GM19240 (cell line): Measurements from ENCODE around the gene SEC16A.

Experiments used
- DNase-seq: peaks from one replicate; pipeline ENCODE4 v3.0.0; 2011; ENCODE audit warnings: low spot score; ENCODE audit not compliant: insufficient read length

The SEC16A gene

GRCh38 chr9:136486823-136487620, 4.2 kb upstream of the SEC16A start:
- no peak for DNase-seq

- no peak for DNase-seq
Observed at GRCh38 chr9:136486131-136486530, 3.3 kb upstream of the SEC16A start.

GRCh38 chr9:136485049-136486045, 2.5 kb upstream of the SEC16A start:
- peak; percentile 77 for DNase-seq

GRCh38 chr9:136484153-136485048, 1.6 kb upstream of the SEC16A start:
- no peak for DNase-seq

- peak; percentile 94 for DNase-seq
Observed at GRCh38 chr9:136483589-136484152, 831 bp upstream of the SEC16A start.

- no peak for DNase-seq
Observed at GRCh38 chr9:136482046-136482792, 621 bp downstream of the SEC16A start.

DNA sequence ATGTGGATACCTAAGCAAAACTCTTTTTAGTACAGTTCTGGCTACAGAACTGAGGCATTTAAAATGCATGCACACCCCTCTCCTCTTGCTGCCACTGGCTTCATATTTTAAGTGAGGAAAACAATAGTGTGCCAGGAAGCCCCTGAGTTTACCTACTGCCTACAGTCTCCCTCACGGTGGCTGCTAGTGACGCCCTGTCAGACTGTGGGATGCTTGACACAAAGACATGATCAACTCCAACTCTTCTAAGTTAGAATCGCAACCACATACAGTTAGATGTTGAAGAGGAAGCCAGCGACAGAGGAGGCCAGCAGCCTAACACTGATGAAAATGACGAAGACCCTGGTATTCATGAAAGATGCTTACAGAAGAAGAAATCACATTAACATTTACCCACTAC, 1.3 kb downstream of the SEC16A start:
- DNase-seq: no peak

DNA sequence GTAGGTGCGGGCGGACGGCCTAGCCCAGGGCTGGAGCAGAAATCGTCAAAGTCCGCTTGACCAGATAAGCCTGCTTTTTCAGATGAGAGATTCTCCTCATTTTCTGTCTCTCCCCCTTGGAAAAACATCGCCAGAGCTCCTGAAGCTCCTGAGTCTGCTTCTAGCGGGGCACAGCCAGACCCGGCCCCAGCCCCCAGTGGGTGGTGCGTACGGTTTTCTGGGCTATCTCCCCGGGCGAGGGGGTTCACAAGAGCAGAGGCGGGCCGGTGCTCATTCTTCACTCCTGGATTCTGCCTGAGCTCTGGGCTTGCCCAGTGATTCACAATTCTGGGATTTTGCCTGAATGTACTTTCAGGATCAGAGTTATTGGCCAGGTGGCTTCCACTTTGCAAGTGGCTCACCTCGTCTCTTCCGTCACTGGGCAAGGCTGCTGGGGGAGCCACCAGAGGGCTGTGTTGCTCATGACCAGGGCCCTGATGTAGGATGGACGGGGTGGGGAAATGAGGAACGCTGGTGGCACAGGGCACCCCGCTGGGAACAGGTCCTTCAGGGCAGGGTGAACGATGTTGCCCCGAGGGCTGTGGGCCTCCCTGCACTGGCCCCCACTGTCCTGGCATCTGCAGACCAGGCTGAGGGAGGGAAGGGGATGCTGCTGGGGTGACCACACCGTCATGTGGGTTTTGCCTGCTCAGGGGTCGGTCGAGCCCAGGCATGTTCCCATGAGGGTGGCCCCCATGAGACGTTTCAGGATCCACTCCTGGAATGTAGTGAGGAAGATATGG, 6.3 kb downstream of the SEC16A start:
- DNase-seq: no peak

DNA sequence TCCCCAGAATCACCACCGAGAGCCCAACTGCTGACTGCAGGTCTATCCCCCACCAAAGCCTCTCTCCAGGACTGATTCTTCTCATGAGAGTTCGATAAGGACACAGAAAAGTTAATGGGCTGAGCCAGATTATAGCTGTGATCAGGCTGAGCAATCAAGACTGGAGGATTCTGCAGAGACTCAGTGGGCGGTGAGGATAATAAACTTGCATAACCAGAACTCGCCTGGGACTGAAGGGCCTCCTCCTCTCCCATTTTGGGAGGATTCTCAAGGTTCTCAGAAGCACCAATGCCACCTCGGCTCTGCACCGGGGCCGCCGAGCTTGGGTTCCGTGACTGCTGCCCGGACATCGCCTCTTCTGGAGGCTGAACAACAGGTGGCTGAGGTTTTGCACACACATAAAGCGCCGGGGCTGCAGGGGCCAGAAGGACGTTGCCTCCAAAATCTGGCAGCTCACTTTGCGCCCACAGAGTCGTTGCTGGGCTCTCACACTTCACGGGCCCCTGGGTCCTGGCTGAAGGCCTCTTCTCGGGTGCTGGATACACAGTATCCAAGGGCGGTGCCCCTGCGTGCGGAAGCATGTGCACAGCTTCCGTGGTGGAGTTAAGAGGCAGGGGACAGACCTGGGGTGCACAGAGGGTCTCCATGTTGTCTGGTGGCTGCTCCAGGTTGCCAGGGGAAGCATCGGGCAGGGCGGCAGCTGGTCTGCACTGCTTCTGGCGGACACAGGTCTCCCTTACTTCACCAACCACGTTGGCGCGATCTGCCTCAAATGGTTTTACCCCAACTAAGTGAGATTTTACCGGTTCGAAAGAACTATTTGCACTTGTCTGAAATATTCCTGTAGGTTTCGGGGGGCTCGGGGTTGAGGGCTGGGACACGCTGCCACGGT, 7.6 kb downstream of the SEC16A start:
- DNase-seq: no peak

DNA sequence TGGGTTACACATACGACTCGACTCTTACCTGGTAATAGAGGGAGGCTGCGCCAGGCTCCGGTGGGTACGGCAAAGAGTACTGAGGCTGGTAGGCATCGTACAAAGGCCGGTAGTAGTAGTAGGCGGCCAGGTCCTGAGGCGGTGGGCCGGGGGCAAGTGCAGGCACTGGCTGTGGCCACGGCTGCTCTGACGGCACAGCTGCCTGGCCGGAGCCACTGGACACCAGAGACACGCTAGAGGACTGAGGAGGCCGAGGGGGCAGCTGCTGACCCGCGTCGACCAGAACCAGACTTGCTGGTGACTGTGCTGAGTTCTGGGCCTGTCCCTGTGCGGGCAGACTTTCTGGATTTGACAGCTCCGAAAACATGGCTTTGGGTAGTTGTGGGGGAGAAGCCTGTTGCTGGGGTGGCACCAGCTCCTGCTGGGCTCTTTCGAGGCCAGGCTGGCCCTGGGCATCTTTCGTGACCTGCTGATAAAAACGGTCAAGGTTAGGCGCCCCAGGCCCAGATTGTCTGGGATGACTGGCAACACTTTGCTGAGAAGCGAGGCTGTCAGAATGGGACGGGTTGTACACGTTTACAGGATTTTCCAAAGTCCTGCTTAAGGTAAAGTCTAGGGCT, 8.7 kb downstream of the SEC16A start:
- DNase-seq: no peak

- no peak for DNase-seq
Observed at GRCh38 chr9:136473354-136473721, 9.5 kb downstream of the SEC16A start.

- DNase-seq: no peak
Observed at GRCh38 chr9:136472640-136473353, 10.0 kb downstream of the SEC16A start.

GRCh38 chr9:136471802-136472487, 10.9 kb downstream of the SEC16A start:
- DNase-seq: no peak

DNA sequence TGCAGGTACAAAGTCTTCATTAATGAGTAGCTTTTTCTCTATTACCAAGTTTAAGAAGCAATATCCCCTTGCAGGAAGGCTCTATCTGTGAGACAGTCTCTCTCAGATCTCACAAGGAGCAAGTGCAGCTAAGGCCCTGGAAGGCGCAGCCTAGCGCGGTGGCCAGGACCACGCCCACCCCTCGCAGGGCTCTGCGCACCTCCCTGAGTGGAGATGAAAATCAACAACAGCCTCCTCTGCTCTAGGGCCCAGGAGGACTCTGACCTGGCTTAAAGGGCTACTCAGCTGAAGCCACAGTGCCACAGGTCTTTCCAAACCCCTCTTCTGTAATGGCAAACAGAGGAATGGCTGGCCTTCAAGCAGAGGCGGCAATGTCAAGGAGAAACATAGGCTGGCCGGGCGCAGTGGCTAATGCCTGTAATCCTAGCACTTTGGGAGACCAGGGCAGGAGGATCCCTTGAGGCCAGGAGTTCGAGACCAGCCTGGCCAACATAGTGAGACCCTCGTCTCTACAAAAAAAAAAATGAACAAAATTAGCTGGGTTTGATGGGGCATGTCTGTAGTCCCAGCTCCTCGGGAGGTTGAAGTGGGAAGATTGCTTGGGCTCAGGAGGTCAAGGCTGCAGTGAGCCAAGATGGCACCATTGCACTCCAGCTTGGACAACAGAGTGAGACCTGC, 11.9 kb downstream of the SEC16A start:
- DNase-seq: no peak

DNA sequence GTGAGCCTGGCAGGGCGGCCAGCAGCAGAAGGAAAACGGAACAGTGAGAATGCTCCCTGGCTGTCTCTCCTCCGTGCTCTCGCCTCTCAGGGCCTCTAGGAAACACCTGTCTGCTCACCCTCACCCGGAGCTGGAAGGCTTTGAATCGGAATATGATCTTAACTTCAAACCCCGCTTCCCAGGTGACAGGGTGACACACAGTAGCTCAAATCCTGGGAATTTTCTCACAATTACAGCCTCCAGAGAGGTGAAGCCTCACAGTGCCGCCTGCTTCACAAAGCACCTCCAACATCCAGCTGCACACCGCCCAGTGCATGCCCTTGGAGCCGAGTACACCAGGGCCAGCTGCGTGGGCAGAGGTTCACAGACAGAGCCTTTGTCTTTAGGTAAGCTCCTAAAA, 12.5 kb downstream of the SEC16A start:
- DNase-seq: no peak

GRCh38 chr9:136467766-136468165, 15.1 kb downstream of the SEC16A start:
- DNase-seq: no peak
